NB4 (cell line): ENCODE results near the gene LMBRD1.

Source experiments
- DNase-seq: peaks from one replicate; pipeline ENCODE4 v3.0.0; 2010; ENCODE audit warnings: low read depth
- H3K4me3 ChIP-seq: one replicate; pipeline ENCODE4 v1.5.1; 2011; ENCODE audit warnings: mild to moderate bottlenecking, low read depth, low read length, moderate library complexity
- MYC ChIP-seq: IDR thresholded peaks from 2 replicates; pipeline ENCODE4 v1.6.1; 2011; ENCODE audit warnings: low read depth, low read length
- POLR2A ChIP-seq: IDR thresholded peaks from 2 replicates; pipeline ENCODE4 v1.6.1; 2011; ENCODE audit warnings: mild to moderate bottlenecking; ENCODE audit not compliant: insufficient read length; ENCODE audit errors: extremely low read depth
- TF ChIP-seq, protein P1 (sequence below): IDR thresholded peaks from 2 replicates; pipeline ENCODE4 v1.6.1; 2011; ENCODE audit warnings: low read depth, low read length
- TF ChIP-seq, protein P2 (sequence below): IDR thresholded peaks from one replicate; pipeline ENCODE4 v1.5.1; 2012; ENCODE audit warnings: low read depth, low read length

The LMBRD1 gene

DNA sequence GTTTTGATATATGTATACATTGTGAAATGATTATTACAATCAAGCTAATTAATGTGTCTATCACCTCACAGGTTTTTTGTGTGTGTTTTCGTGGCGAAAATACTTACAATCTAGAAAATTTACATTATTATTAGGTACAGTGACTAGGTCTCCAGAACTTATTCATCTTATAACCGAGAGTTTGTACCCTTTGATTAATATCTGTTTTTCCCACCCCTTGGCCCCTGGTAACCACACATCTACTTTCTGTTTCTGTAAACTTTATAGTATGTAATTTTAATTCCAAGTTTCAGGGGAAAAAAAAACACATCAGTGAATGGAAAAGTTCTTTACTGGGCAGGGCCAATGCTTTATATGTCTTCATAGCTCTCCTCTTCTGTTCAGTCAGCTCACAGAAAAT, 131.4 kb downstream of the LMBRD1 start:
- H3K4me3 ChIP-seq, result no peak overlapping the region
- no peak for DNase-seq
- TF ChIP-seq, protein P1, sequence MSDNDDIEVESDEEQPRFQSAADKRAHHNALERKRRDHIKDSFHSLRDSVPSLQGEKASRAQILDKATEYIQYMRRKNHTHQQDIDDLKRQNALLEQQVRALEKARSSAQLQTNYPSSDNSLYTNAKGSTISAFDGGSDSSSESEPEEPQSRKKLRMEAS, result no peak
- TF ChIP-seq, protein P2, sequence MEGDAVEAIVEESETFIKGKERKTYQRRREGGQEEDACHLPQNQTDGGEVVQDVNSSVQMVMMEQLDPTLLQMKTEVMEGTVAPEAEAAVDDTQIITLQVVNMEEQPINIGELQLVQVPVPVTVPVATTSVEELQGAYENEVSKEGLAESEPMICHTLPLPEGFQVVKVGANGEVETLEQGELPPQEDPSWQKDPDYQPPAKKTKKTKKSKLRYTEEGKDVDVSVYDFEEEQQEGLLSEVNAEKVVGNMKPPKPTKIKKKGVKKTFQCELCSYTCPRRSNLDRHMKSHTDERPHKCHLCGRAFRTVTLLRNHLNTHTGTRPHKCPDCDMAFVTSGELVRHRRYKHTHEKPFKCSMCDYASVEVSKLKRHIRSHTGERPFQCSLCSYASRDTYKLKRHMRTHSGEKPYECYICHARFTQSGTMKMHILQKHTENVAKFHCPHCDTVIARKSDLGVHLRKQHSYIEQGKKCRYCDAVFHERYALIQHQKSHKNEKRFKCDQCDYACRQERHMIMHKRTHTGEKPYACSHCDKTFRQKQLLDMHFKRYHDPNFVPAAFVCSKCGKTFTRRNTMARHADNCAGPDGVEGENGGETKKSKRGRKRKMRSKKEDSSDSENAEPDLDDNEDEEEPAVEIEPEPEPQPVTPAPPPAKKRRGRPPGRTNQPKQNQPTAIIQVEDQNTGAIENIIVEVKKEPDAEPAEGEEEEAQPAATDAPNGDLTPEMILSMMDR, result no peak
- TF ChIP-seq POLR2A, result no peak
- no peak for TF ChIP-seq MYC

DNA sequence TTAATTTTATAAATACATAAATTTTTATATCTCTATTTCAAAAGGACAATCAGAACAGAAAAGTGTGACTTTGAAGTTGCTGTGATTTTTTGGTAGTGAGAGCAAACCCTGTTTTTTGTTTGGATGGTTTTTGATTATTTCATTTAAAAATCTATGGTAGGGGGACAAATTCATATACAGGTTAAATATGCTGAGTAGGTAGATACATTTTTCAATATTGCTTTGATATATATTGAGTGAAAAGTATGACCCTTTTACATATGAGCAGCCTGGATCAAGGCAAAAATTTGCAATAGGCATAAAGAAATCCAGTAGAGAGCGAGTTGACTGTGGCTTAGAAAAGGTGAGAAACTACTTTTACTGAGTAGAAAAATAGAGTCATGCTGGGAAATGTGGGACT, 132.3 kb downstream of the LMBRD1 start:
- TF ChIP-seq, protein P1, result no peak
- no peak for TF ChIP-seq MYC
- no peak for DNase-seq
- no peak overlapping the region for H3K4me3 ChIP-seq

DNA sequence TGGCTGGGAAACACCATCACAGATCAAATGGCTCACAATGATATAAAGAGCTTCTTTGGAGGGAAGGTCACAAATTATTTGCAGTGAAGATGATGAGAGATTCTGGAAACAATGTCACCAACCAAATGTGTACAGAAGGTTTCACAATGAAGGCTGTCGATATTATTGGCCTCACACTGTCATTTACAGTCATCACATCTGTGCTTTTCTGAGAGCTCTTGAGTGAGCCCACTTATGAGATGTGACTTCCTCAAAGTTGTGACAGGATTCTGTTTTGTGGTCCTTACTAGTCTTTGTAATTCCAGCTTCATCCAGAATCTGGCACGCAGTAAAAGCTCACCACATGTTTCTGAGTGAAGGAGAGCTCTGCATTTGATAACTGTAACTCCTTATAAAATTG, 133.6 kb downstream of the LMBRD1 start:
- TF ChIP-seq, protein P1, result no peak
- TF ChIP-seq POLR2A (no peak), MYC (no peak)
- TF ChIP-seq, protein P2, result no peak
- DNase-seq, result no peak
- no peak overlapping the region for H3K4me3 ChIP-seq

DNA sequence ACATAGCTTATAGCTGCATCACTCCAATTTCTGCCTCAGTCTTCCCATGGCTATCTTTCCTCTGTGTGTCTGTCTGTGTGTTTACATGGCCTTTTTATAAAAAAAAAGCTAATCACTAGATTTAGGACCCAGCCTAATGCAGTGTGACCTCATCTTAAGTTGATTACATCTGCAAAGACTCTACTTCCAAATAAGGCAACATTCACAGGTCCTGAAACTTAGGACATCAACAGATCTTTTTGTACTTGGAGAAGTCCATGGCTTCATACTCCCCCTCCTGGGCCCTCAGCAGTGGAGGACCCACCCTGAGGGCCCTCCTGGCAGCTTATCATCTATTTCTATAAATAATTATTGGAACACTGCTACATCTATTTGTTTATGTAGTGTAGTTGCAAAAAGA, 146.1 kb downstream of the LMBRD1 start:
- no peak for DNase-seq
- H3K4me3 ChIP-seq, result no peak overlapping the region
- TF ChIP-seq MYC (no peak), POLR2A (no peak)
- TF ChIP-seq, protein P2, result no peak
- TF ChIP-seq, protein P1, result no peak

DNA sequence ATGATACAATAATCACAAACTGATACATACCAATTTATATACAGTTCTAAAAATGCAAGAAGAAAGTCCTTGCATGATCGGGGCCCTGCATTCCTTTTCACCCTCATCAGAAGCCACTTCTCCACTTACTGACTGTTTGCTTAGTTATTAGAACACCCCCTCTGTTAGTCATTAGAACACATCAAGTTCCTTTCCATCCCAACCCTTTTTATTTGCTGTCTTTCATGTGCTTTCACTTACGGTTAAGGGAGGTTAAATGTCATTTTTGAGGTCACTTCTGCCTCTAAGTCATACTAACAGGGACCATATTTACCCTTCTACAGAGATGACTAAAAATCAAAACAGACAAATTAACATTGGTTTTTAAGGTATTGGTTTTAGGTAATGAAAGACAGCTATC, 149.1 kb downstream of the LMBRD1 start:
- no peak for DNase-seq
- no peak for TF ChIP-seq MYC
- TF ChIP-seq, protein P1, result no peak
- no peak overlapping the region for H3K4me3 ChIP-seq

DNA sequence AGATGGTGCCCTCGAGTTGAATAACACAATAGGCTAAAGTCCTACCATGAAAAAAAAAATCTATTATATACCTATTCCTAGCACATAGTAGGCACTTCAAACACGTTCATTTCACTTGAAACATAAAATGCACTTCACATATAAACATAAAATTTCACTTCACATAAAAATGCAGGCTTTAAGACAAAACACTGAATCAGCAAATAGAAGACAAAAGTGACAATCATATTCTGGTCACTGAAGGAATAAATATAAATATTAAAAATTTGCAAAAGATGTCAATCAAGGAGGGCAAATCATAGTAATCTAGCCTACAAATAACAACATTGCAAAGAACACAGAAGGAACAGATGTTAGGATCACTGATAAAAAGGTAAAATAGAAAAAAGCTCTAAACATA, 153.1 kb downstream of the LMBRD1 start:
- DNase-seq, result no peak
- no peak overlapping the region for H3K4me3 ChIP-seq
- TF ChIP-seq, protein P2, result no peak
- TF ChIP-seq MYC (no peak), POLR2A (no peak)
- TF ChIP-seq, protein P1, result no peak

DNA sequence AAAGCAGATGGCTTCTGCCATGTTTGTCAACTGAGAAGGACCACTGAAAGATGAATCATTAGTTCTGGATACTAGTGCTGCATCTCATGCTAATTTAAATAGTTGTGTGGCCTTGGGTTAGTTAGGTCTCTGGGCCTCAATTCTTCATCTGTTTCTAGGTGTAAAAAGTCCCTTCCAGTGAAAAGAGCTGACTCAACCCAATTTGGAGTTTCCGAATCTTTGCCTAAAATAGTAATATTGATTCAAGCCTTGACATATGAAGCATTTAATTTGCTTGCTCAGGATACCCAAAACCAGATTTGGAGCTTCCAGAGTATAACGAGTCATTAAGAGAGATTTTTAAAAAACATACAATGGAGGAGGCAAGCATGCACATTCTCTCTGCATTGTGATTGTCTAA, 163.9 kb downstream of the LMBRD1 start:
- TF ChIP-seq, protein P1, result no peak
- no peak for TF ChIP-seq POLR2A
- TF ChIP-seq MYC, result no peak
- TF ChIP-seq, protein P2, result no peak
- DNase-seq, result no peak
- no peak overlapping the region for H3K4me3 ChIP-seq
